MM.1S (cell line): ENCODE data around the gene NDOR1.

ENCODE experiments used
- DNase-seq: peaks from one replicate; pipeline ENCODE4 v3.0.0-alpha.2; 2015
- H2AFZ ChIP-seq: fragments of 300-600 bp; sonication (generic); 2 replicates; pipeline ENCODE4 v1.6.0; 2016; ENCODE audit warnings: antibody characterized with exemption, low read length
- H3F3A ChIP-seq: fragments of 300-600 bp; sonication (generic); 2 replicates; pipeline ENCODE4 v1.6.1; 2016; ENCODE audit warnings: mild to moderate bottlenecking, antibody characterized with exemption, low read length, moderate library complexity, mixed read lengths; ENCODE audit not compliant: insufficient read depth
- H3K27ac ChIP-seq: fragments of 300-600 bp; sonication (generic); 2 replicates; pipeline ENCODE4 v1.5.1; 2016; ENCODE audit warnings: mild to moderate bottlenecking, low read length
- H3K27me3 ChIP-seq: fragments of 300-600 bp; sonication (generic); replicated peaks from 2 replicates; pipeline ENCODE4 v1.6.0; 2016; ENCODE audit warnings: low read length; ENCODE audit not compliant: insufficient read depth
- H3K36me3 ChIP-seq: fragments of 300-600 bp; sonication (generic); replicated peaks from 2 replicates; pipeline ENCODE4 v1.6.1; 2016; ENCODE audit warnings: mild to moderate bottlenecking, low read length, mixed read lengths; ENCODE audit not compliant: insufficient read depth
- H3K4me1 ChIP-seq: fragments of 300-600 bp; sonication (generic); 2 replicates; pipeline ENCODE4 v1.6.1; 2016; ENCODE audit warnings: low read length, mixed read lengths
- H3K4me2 ChIP-seq: fragments of 300-600 bp; sonication (generic); 2 replicates; pipeline ENCODE4 v1.6.0; 2016; ENCODE audit warnings: low read depth, low read length
- H3K4me3 ChIP-seq: fragments of 300-600 bp; sonication (generic); 2 replicates; pipeline ENCODE4 v1.5.1; 2016; ENCODE audit warnings: low read length, mixed read lengths
- H3K79me2 ChIP-seq: fragments of 300-600 bp; sonication (generic); 2 replicates; pipeline ENCODE4 v1.6.1; 2016; ENCODE audit warnings: mixed run types, low read length, mixed read lengths
- H3K9ac ChIP-seq: fragments of 300-600 bp; sonication (generic); 2 replicates; pipeline ENCODE4 v1.6.1; 2016; ENCODE audit warnings: low read length, mixed read lengths
- H3K9me2 ChIP-seq: fragments of 300-600 bp; sonication (generic); replicated peaks from 2 replicates; pipeline ENCODE4 v1.6.1; 2016; ENCODE audit warnings: mild to moderate bottlenecking, low read length, mixed read lengths; ENCODE audit not compliant: insufficient read depth
- H3K9me3 ChIP-seq: fragments of 300-600 bp; sonication (generic); replicated peaks from 2 replicates; pipeline ENCODE4 v1.6.1; 2016; ENCODE audit warnings: mild to moderate bottlenecking, low read length, mixed read lengths; ENCODE audit not compliant: insufficient read depth
- H4K20me1 ChIP-seq: fragments of 300-600 bp; sonication (generic); 2 replicates; pipeline ENCODE4 v1.6.1; 2016; ENCODE audit warnings: mild to moderate bottlenecking, low read length, moderate library complexity, mixed read lengths; ENCODE audit not compliant: insufficient read depth
- EZH2 ChIP-seq: fragments of 300-600 bp; sonication (generic); optimal IDR thresholded peaks from 2 replicates; pipeline ENCODE3; 2017; ENCODE audit warnings: low read depth, mild to moderate bottlenecking, antibody characterized with exemption, low read length, mixed read lengths
- EZH2phosphoT487 ChIP-seq: fragments of 300-600 bp; sonication (generic); IDR thresholded peaks from 2 replicates; pipeline ENCODE4 v1.6.1; 2018; ENCODE audit warnings: antibody characterized with exemption, low read length
- TF ChIP-seq, protein P1 (sequence below): fragments of 300-600 bp; sonication (generic); IDR thresholded peaks from 2 replicates; pipeline ENCODE4 v1.5.1; 2016; ENCODE audit warnings: antibody characterized with exemption, low read length, mixed read lengths

NDOR1 gene

DNA sequence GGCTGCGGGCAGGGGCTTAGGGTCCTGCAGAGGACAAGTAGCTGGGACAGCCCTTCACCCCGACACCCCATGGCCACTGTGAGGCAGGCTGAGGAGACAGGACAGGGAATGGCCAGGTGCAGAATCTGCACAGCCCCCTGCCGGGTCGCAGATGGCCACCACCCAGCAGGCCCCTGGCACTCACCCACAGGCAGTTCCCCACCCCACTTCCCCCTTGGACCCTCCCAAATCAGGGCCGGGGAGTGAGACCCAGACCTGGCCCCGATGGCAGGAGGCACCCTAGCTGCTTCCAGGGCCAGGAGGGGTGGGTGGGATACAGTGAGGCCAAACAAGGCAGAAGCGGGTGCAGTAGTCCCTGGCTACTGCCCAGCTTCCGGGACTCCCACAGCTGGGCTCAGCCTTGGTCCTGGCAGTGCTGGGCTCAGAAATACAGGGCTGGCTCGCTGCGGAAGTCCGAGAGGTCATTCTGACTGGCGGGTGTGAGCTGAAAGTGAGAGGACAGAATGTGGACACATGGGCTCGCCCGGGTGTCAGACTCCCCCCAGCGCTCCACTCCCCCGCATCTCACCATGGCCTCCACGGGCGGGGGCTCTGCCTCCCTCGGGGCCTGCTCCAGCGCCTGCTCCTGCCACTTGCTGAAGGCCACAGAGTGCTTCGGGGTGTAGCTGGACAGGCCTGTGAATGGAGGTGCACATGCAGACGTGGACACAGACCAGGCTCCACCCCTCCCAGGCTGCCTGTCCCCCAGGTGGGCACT is 13.6 kb upstream of the NDOR1 start:
- TF ChIP-seq, protein P1, sequence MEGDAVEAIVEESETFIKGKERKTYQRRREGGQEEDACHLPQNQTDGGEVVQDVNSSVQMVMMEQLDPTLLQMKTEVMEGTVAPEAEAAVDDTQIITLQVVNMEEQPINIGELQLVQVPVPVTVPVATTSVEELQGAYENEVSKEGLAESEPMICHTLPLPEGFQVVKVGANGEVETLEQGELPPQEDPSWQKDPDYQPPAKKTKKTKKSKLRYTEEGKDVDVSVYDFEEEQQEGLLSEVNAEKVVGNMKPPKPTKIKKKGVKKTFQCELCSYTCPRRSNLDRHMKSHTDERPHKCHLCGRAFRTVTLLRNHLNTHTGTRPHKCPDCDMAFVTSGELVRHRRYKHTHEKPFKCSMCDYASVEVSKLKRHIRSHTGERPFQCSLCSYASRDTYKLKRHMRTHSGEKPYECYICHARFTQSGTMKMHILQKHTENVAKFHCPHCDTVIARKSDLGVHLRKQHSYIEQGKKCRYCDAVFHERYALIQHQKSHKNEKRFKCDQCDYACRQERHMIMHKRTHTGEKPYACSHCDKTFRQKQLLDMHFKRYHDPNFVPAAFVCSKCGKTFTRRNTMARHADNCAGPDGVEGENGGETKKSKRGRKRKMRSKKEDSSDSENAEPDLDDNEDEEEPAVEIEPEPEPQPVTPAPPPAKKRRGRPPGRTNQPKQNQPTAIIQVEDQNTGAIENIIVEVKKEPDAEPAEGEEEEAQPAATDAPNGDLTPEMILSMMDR = no peak
- TF ChIP-seq EZH2 = no peak
- TF ChIP-seq EZH2phosphoT487 = no peak
- H4K20me1 ChIP-seq = no peaks in the 10 kb centered on the region

DNA sequence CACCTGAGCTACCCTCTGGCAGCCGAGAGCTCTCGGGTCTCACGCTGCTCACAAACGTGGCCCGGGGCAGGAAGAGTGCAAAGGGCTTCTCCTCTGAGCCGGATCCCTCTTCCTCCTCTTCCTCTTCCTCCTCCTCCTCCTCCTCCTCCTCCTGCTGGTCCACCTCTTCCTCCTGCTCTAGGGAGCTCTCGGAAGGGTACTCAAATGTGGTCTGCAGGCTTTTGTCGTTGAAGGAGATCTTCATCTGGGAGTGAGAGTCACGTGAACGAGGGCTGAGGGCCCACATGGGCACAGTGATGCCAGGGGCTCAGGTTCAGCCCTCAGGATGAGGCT is 13.1 kb upstream of the NDOR1 start:
- TF ChIP-seq EZH2 = no peak
- TF ChIP-seq EZH2phosphoT487 = no peak
- TF ChIP-seq, protein P1 = no peak
- Histone ChIP-seq H3K9me3 (no peaks in the 10 kb centered on the region), H4K20me1 (no peaks in the 10 kb centered on the region), H2AFZ (no peak overlapping the region), H3K27me3 (no peaks in the 10 kb centered on the region), H3K79me2 (peaks cover 31% of the 10 kb centered on the region), H3K4me1 (peaks cover 10% of the 10 kb centered on the region), H3K27ac (no peak overlapping the region), H3K9me2 (no peaks in the 10 kb centered on the region), H3K9ac (no peak overlapping the region), H3F3A (peaks cover 19% of the 10 kb centered on the region), H3K36me3 (no peaks in the 10 kb centered on the region), H3K4me2 (no peak overlapping the region), H3K4me3 (no peak overlapping the region)
- DNase-seq = no peak

More for the DNA sequence above, 13.6 kb upstream of the NDOR1 start:
- no peak overlapping the region for H3K4me2 ChIP-seq
- peaks cover 15% of the 10 kb centered on the region for H3K4me1 ChIP-seq
- H3K9ac ChIP-seq = no peak overlapping the region
- H3K27me3 ChIP-seq = no peaks in the 10 kb centered on the region
- H3K4me3 ChIP-seq = no peak overlapping the region
- DNase-seq = no peak
- no peaks in the 10 kb centered on the region for H3K36me3 ChIP-seq
- H3K9me3 ChIP-seq = no peaks in the 10 kb centered on the region
- H3F3A ChIP-seq = peaks cover 19% of the 10 kb centered on the region
- no peak overlapping the region for H3K27ac ChIP-seq
- H3K9me2 ChIP-seq = no peaks in the 10 kb centered on the region
- H2AFZ ChIP-seq = no peak overlapping the region
- peaks cover 37% of the 10 kb centered on the region for H3K79me2 ChIP-seq

DNA sequence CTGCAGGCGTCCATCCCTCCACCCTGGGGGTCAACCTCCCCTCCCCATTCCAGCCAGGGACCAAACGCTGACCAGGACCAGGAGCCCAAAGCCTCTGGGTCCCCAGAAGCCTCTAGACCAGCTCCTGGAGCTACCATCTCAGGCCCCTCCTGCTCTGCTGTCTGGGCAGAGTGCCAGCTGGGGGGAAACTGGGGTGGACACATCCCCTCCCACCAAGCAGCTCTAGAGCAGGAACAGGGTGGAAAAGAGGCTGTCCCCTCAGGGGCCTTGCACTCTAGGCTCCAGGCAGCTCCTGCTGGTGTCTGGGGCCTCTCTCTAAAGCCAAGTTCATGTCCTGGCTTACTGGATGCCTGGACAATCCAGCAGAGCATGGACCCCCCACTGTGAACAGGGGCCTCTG is 12.6 kb upstream of the NDOR1 start:
- peaks cover 6% of the 10 kb centered on the region for H3K4me1 ChIP-seq

More for the DNA sequence above, 12.6 kb upstream of the NDOR1 start:
- H3K79me2 ChIP-seq = peaks cover 27% of the 10 kb centered on the region
- no peak for DNase-seq
- H3K4me2 ChIP-seq = no peak overlapping the region
- no peak for TF ChIP-seq EZH2phosphoT487
- TF ChIP-seq, protein P1 = no peak
- TF ChIP-seq EZH2 = no peak
- no peak overlapping the region for H3K4me3 ChIP-seq
- no peaks in the 10 kb centered on the region for H3K9me2 ChIP-seq
- H3K9ac ChIP-seq = no peak overlapping the region
- H3K27ac ChIP-seq = no peak overlapping the region
- no peaks in the 10 kb centered on the region for H4K20me1 ChIP-seq
- H3K36me3 ChIP-seq = no peaks in the 10 kb centered on the region
- no peak overlapping the region for H2AFZ ChIP-seq
- no peaks in the 10 kb centered on the region for H3K9me3 ChIP-seq
- H3F3A ChIP-seq = peaks cover 19% of the 10 kb centered on the region
- H3K27me3 ChIP-seq = no peaks in the 10 kb centered on the region
